NCI-H2081 (cell line): ENCODE data around the gene ALDH3A2.

Source experiments
- DNase-seq, 2 experiments: peaks; one replicate each; lab custom pipeline; 2025; lab: John Stamatoyannopoulos, UW

The ALDH3A2 gene

GRCh38 chr17:19648475-19649273 lies at the start of gene ALDH3A2:
Gene ALDH3A2, plus strand, starts transcription at chr17:19648751. Its CDS starts 221 bp downstream, at chr17:19648972.
- peak; percentile 85 to 88 for DNase-seq

DNA sequence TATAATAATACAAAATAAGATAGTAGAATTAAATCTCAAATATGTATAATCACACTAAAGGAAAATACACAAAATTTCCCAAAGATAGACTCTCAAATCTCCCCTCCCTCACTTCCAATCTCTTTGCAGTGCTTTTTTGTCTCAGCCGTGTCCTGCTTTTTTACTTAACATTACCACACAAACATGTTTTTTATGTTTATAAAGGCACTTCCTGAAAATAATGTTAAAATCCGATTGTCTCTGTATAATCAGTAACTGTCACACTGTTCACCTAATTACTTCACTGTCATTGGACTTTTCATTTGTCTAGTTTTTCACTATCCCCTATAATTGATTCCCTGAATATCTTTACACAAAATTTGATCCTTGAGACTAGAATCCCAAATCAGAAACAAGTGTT lies 38.2 kb upstream of the ALDH3A2 start:
- no peak for DNase-seq

GRCh38 chr17:19610879-19611278 lies 37.7 kb upstream of the ALDH3A2 start:
- no peak for DNase-seq

DNA sequence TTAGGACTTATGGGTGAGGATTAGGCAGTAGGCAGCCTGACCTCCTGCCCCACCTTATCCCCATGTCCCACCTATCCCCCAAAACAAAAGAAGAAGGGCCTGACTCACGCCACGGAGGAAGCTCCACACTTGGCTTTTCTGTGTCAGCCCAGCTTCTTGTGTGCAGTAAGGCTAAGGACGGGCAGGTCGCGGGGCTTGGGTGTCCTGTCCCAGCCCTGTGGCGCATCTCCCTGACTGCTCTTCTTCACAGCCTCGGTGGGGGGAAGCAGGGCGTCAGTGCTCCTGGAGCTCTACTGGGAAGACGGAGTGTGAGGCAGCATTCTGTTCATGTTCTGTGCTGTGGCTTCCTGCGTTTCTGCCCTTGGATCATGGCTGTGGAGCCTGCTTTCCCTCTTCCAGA lies 34.6 kb upstream of the ALDH3A2 start:
- DNase-seq = no peak

- DNase-seq = no peak
Measured at GRCh38 chr17:19614900-19615299, 33.7 kb upstream of the ALDH3A2 start.

DNA sequence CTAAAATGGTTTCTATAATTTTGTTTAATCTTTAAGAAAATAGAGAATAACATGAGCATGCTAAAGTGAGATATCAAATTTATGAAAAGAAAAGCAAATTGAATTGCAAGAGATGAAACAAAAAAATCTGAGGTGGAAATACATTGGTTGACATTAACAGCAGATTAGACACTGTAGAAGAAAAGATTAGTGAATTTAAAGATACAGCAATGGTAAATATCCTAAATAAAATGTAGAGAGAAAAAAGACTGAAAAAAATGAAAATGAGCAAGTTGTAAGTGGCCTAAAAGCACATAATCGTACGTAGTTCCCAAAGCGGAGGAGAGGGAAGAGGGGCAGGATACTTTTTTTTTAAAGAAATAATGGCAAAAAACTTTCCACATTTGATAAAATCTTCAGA lies 30.5 kb upstream of the ALDH3A2 start:
- no peak for DNase-seq

DNA sequence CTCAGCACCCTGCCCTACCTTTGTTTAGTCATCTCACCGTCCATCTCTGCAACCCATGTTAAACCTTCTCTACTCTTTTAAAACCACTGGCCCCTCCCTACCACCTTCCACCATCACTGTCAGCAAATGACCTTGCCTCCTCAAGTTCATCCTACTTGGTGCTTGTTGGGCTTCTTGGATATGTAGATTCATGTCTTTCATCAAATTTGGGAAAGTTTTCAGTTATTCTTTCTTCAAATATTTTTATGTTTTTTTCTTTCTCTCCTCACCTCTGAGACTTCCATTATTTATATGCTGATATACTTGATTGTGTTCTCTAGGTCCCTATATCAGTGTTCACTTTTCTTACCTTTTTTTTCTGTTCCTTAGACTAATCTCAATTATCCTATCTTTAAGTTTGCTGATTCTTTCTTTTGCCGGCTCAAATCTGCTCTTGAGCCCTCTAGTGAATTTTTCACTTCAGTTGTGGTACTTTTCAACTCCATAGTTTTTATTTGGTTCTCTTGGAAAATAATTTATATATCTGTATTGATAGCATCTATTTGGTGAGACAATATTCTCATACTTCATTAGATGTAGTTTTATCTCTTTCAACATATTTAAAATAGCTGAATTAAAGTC lies 28.7 kb upstream of the ALDH3A2 start:
- DNase-seq = no peak

DNA sequence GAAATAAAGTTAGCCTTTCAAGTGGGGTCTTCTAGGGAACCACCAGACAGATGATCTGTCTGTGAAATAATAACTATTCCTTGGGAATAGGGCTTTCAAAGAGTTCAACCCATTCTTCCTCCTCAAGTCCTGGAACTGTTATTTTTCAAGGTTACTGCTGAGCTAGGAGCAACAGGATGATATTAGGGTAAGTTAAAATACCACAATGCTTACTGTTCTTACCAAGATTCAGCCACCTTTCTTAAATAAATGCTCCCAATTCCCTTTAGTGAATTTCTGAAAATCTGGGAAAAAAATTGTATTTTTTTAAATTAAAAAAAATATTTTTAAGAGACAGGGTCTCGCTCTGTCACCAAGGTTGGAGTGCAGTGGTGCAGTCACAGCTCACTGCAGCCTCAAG lies 26.9 kb upstream of the ALDH3A2 start:
- DNase-seq = no peak

DNA sequence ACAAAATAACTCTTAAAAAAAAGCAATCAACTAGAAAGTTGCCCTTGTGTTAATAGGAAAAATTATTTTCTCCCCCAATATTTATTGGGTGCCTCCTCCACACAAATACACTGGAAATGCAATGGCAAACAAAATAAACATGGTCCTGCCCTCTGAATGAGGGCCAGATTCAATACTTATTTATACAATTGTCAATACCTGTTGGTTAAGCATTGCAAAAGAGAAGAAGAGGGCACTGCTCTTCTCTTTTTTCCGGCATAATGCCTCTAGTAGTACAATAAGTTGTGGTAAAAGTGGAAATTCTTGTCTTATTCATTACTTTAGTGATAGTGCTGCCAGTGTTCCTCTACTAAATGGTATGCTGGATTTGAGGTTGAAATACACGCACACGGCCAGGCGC lies 22.5 kb upstream of the ALDH3A2 start:
- DNase-seq = no peak

GRCh38 chr17:19629449-19629848 lies 19.1 kb upstream of the ALDH3A2 start:
- no peak for DNase-seq

DNA sequence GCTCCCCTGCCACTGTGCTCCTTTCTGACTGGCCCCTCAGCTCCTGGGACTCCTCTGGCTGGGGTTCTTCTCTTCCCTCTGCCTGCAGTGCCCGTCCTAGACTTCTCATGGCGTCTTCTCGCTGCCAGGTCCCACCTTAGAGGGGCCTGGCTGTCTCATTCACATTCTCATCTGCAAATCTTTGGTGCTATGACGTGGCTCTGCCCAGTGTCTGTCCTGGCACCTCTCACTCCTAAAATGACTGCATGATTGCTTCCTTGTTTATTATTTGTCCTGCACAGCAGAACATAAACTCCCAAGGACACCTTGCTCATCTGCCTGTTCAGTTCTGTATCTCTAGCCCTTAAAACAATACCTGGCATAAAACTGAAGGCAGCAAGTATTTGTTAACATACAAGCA lies 18.5 kb upstream of the ALDH3A2 start:
- DNase-seq = no peak

- no peak for DNase-seq
Measured at GRCh38 chr17:19630661-19631060, 17.9 kb upstream of the ALDH3A2 start.

GRCh38 chr17:19631905-19632304 lies 16.6 kb upstream of the ALDH3A2 start:
- DNase-seq = no peak

DNA sequence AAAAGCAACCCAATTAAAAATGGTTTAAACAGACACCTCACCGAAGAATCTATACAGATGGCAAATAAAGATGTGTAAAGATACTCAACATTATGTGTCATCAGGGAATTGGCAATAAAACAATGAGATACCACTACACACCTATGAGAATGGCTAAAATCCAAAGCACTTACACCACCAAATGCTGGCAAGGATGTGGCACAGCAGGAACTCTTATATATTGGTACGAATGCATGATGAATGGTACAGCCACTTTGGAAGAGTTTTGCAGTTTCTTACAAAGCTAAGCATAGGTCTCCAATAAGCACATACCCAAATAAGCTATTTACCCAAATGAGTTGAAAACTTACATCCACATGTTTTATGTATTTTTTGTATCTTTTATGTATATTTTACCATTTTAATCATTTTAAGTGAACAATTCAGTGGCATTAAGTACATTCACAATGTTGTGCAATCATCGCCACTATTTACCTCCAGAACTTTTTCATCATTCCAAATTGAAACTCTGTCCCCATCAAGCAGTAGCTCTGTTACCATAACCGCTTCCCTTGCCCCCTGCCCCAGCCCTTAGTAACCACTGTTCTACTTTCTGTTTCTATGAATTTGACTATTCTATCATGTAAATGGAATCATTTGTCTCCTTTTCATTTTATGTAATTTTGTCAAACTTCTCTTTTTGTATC lies 6.7 kb upstream of the ALDH3A2 start:
- DNase-seq = no peak

DNA sequence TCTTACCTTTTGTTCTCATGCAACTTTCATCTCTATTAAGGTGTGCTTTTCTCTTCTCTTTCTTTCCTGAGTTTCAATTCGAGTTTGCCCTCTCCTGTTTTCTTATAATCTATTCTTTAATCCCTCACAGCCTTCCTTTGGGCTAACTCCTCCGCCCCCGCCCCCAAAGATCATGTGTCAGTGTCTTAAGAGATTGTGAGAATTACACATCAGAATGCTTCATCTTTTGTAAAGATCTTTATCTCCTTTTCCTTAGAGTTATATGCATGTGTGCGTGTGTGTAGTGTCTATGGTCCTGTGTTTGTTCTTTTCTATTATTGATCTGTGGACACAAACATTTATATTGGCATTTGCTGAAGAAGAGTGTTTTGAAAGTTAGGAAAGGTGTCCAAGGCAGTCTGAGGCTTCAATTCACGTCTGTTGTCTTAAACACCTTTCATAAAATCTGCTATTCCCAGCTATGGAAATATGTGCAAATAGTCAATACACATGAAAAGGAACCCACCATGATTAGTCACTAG lies 6.1 kb upstream of the ALDH3A2 start:
- no peak for DNase-seq

- no peak for DNase-seq
Measured at GRCh38 chr17:19644493-19645210, 3.9 kb upstream of the ALDH3A2 start.

DNA sequence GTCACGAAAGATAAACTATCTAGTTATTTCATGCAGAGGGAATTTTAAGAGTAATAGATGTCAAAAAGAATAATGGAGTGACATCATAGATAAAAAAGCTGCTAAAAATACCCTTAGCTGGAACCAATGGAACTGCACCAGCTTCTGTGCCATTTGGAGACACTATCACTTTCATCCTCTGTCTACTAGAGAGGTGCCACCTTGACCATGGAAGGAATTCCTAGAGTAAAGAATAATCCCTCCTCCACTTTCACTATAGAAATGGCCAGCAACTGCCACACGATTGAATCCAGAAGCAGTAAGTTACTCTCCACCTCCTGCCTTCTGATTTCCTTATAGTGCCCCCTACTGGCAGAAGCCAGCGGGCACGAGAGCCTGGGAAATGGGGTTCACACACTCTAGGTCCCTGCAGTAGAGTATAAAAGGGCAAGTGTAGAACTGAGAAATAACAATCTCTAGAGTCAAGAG lies 2.8 kb upstream of the ALDH3A2 start:
- no peak for DNase-seq

GRCh38 chr17:19646788-19647696 lies 1.5 kb upstream of the ALDH3A2 start:
- peak in 1 of 2 experiments; percentile 22 for DNase-seq

DNA sequence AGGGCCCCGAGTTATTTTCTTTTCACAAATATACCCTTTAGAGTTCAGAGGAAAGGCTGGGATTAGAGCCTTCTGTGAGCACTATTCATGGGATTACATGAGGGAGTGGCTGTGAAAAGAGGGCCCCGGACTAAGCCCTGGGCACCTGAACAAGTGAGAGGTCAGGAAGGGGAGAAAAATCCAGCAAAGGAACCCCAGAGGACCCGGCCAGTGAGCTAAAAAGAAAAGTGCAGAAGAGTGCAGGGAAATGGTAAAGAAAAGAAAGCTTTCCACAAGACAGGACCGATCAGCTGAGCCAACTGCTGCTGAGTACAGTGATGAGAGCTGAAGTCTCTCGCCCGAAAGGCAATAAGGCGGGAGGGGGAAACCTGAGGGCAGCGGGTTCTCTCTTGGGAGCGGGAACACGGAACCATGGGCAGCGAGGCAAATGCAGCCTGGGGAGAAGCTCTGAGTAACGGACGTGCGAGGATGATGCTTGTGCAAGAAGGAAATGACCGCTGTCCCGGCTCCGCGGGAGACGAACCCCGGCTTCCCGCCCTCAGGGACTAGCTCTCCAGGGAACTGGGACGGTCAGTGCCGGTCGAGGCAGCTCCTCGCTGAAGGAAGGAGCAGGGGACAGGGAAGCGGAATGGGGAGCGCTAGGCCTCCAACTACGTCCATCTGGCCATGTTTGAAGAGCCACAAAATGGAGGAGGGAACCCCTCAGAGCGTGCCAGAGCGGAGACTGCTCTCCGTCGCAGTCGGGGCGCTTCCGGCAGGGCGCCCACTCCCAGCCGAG lies 665 bp upstream of the ALDH3A2 start:
- DNase-seq = peak; percentile 24 to 56

- no peak for DNase-seq
Measured at GRCh38 chr17:19649274-19649541, 657 bp downstream of the ALDH3A2 start.
